ENCODE measurements around the gene TMEM223.
"Not testable (repeated sequence)": the region's sequence is repeated elsewhere in the genome, so short reads cannot be mapped to it uniquely, and the experiment has no call there.

The TMEM223 gene

DNA sequence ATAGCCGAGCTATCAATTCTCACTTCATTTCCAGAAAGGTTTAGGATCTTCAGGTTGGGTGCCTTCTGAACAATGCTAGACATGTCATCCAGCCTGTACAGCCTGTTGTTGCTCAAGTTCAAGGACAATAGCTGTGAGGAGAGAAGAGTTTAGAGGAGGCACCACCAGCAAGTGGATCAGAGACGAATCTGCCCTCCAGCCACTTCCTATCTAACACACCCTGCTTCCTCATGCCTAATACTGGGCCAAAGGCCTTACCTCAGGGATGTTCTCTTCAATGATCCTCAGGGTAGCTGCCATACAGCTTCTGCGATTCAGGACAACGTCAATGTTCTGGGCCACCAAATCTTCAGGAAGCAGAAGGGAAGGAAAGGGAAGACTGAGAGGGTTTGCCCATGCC lies 9.3 kb upstream of the TMEM223 start:
- DNase-seq (ENCODE audit: low spot score) = no peak

- no peak for DNase-seq (ENCODE audit: low spot score)
Measured at GRCh38 chr11:62799486-62799885, 7.7 kb upstream of the TMEM223 start.

DNA sequence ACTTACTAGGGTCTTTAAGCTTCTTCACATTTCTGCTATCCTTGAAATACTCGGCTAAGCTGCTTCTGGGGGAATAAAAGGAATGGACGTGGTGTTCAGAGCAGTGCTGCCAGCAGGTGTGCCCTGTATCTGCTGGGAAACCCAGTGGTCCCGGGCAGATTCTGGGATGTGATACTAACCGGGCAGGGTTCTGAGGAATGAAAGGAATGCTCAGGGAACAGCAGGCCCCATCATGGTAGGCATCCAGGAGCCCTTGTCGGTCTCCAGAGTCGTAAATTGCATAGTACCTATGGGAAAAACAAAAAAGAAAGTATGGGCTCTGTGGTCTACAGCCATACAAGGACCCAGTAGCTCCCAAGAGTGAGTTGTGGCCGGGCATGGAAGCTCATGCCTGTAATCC lies 4.5 kb upstream of the TMEM223 start:
- DNase-seq (ENCODE audit: low spot score) = no peak

DNA sequence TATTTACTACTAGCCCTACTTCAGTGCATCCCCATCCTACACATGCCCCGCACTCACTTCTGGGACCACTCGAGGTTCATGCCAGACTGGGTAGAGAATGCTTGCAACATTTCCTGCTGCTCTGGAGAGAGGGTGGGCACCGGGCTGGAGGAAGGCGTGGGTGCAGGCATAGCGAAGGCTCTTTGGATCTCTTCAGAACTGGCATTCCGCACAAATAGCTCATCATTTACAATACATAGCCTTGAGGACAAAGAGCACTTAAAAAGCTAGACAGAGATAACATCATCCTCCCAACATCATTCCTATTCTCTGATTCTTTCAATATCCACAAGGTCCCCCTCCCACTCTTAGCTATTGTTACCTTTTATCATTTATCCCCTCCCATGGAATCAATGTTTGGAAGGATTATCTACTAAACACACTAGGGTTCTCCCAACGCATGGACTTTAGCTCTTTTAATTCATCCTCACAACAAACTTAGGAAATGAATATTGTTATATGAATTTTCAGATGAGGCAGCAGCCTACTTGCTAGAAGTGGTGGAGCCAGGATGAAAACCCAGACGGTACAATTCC lies 2.5 kb upstream of the TMEM223 start:
- DNase-seq (ENCODE audit: low spot score) = no peak

- DNase-seq (ENCODE audit: low spot score) = no peak
Measured at GRCh38 chr11:62792202-62792575, 383 bp upstream of the TMEM223 start.

DNA sequence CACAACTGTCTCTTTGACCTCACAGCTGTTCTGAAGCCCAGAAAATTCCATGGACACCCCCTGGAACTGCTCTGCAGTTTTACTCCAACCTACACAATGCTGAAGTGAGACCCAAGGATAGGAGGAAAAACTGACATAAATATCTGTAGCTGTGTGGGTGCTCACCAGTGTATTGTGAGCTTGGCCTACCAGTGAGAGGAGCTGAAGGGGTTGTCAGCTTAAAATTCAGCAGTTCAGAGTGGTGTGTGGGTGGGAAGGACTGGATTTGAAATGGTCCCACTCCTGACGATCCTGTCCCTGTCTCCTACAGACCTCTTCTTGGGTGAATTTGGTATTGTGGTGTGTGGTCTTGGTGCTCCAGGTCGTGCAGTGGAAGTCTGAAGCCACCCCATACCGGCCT lies 2.2 kb downstream of the TMEM223 start:
- DNase-seq (ENCODE audit: low spot score) = no peak

DNA sequence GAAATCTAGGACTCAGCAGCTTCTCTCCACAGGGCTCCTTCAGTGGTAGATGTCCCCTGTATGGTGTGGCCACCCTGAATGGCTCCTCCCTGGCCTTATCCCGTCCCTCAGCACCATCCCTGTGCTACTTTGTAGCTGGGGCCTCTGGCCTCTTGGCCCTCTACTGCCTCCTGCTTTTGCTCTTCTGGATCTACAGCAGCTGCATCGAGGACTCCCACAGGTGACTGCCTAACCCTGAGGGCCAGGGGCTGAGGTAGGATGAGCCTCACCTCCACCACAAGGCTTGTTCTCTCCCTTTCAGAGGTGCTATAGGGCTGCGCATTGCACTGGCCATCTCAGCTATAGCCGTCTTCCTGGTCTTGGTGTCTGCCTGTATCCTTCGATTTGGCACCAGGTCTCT lies 2.8 kb downstream of the TMEM223 start:
- no peak for DNase-seq (ENCODE audit: low spot score)

DNA sequence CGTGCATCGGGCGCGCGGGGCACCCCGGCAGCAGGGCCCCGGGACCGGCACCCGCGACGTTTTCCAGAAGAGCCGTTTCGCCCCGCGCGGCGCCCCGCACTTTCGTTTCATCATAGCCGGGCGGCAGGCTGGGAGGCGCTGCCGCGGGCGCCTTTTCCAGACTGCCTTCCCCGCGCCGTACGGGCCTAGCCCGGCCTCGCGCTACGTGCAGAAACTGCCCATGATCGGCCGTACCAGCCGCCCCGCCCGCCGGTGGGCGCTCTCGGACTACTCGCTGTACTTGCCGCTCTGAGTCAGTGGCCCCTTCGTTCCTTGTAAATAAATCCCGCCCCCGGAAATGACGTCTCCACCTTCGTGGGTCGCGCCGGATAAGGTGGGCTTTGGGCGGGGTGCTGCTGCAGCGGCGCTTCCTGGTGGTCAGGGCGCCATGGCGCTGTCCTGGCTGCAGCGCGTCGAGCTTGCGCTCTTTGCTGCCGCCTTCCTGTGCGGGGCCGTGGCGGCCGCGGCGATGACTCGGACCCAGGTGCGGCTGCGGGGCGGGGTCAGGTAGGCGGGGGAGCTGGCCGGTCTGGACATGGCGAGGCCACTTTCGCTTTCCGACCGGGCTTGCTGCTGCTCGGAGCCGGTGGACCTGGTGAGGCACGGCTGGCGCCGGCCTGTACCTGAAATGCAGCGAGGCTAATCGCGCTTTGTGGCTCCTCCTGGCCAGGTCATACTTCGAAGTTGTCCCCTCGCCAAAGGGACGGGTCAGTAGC lies 4.6 kb downstream of the TMEM223 start, which contains the start of gene TMEM179B:
TSS of gene TMEM179B (plus strand) at position 398 of the 755 bp plus-strand sequence. CDS start at position 428, 30 bp downstream.
- DNase-seq (ENCODE audit: low spot score) = peak; percentile 99

GRCh38 chr11:62786318-62787004 lies 5.3 kb downstream of the TMEM223 start:
- DNase-seq (ENCODE audit: low spot score) = peak; percentile 87

- no peak for DNase-seq (ENCODE audit: low spot score)
Measured at GRCh38 chr11:62782753-62783152, 9.1 kb downstream of the TMEM223 start.

GRCh38 chr11:62778441-62778840 lies 13.4 kb downstream of the TMEM223 start:
- DNase-seq (ENCODE audit: low spot score) = no peak

DNA sequence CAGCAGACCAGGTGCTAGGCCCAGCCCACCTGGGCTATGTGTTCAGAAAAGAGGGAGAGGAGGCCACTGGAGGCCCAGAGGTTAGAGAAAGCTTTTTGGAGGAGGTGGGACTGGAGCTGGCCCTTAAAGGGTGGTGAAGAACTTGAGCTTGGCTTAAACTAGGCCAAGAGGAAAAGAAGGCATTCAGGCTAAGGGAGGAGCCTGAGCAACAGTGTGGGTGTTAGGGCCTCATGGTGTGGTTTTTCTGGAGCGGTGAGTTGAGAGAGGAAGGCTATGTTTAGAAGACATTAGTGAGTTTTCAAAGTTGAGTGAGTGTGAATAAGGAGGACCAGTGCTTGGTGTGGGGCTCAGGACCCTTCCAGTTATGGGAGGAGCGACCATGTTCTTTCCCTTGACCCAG lies 14.4 kb downstream of the TMEM223 start:
- no peak for DNase-seq (ENCODE audit: low spot score)

DNA sequence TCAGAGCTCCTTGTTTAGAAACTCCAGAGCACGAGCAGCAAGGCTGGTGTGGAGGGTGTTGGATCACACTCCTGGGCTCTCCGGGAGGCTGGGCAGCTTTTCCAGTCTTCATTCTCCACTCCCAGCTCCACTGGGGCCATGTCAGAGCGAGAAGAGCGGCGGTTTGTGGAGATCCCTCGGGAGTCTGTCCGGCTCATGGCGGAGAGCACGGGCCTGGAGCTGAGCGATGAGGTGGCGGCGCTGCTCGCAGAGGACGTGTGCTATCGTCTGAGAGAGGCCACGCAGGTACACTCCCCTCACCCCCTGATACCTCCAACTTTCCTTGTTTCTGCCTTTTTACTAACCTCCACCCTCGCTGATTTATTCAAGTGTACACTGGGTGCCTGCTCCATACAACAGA lies 16.2 kb downstream of the TMEM223 start:
- no peak for DNase-seq (ENCODE audit: low spot score)

DNA sequence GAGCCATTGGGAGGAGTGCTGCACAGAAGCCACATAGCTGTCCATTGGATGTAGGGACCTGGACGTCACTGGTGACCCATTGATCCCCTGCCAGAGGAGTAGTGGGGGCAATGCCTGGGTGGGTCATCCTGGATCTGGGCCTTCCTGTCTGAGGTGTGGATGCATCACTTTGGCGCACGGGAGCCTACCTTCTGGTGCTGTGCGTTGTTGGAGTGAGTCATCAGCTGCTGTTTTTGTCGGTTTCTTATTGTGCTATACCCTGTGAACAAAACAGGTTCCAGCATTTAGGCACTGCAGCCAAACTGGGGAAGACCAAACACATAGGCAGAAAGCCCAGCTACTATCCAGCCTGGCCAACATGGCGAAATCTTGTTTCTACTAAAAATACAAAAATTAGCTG lies 17.4 kb downstream of the TMEM223 start:
- DNase-seq (ENCODE audit: low spot score) = no peak

GRCh38 chr11:62771144-62772021 lies 20.4 kb downstream of the TMEM223 start, which contains the start of gene TAF6L:
Gene TAF6L (plus strand): TSS chr11:62771396. CDS start chr11:62775784, 4,388 bp downstream.
- DNase-seq (ENCODE audit: low spot score) = peak; percentile 92

GRCh38 chr11:62770778-62771143 lies 21.0 kb downstream of the TMEM223 start:
- DNase-seq (ENCODE audit: low spot score) = no peak

GRCh38 chr11:62760867-62761227 lies 31.0 kb downstream of the TMEM223 start:
- DNase-seq (ENCODE audit: low spot score) = not testable (repeated sequence)

- no peak for DNase-seq (ENCODE audit: low spot score)
Measured at GRCh38 chr11:62757846-62758788, 33.7 kb downstream of the TMEM223 start.

GRCh38 chr11:62755086-62755615 lies 36.7 kb downstream of the TMEM223 start:
- DNase-seq (ENCODE audit: low spot score) = no peak

- DNase-seq (ENCODE audit: low spot score) = peak; percentile 99
Measured at GRCh38 chr11:62753736-62754603, 37.8 kb downstream of the TMEM223 start, which contains the start of gene ZBTB3. Gene ZBTB3 (minus strand): TSS chr11:62754160. CDS start chr11:62753664, 496 bp downstream.
